SKM-1 (cell line): ENCODE data around the gene UBXN6.

Experiments
- DNase-seq: peaks from one replicate; lab custom pipeline; 2025; ENCODE audit not compliant: unreplicated experiment; lab: John Stamatoyannopoulos, UW

Gene UBXN6

GRCh38 chr19:4443188-4443587 lies 14.4 kb downstream of the UBXN6 start:
- no peak for DNase-seq

DNA sequence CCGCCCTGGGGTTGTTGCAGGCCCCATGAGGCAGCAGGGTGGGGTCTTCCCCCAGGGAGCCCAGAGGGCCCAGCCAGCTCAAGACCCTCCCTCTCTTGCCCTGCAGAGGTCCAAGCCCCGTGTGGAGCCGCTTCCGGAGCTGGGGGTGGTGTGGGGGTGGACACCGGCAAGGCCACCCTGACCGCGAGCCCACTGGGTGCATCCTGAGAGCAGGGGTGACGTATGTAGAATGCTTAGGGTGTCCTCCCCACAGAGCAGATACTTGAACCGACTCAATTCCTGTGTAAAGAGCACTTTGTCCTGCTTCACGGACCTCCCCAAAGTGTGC lies 14.8 kb downstream of the UBXN6 start:
- DNase-seq, result no peak

DNA sequence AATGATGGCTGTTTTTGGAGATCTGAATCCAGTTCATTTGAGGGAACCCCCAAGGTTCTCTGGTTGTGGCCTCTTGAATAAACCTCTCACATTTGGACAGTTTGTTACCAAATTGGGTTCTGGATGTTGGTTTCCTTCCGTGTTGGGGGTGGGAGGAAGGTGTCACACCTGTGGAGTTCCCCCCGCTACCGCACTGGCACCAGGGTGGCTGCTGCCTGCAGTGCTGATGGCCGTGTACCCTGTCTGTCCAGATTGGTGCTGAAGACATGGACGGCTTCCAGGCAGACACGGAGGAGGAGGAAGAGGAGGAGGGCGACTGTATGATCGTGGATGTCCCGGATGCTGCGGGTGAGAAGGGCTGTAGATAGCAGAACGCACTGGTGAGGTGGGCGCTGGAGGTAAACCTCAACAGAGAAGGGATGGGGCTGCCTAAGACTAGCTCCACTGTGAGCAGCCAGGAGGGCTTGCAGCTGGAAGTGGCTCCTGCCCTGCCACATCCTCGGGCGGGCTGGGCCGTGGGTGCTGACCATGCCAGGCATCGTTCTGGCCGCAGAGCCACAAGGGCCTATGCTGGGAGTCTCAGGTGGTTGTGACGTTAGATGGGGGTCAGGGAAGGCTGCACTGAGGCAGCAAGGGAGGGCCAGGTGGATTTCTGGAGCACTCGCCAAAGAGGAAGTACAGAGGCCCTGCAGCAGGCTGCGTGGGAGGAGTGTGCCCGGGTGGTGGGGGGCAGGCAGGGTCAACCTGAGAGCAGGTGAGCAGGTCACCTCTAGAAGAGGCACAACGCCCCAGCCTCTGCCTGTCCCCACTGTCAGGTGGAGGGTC lies 15.4 kb downstream of the UBXN6 start:
- DNase-seq, result peak; percentile 27

GRCh38 chr19:4439243-4439642 lies 18.4 kb downstream of the UBXN6 start:
- no peak for DNase-seq

GRCh38 chr19:4437103-4437502 lies 20.5 kb downstream of the UBXN6 start:
- no peak for DNase-seq

- no peak for DNase-seq
Measured at GRCh38 chr19:4436231-4436630, 21.4 kb downstream of the UBXN6 start.

- no peak for DNase-seq
Measured at GRCh38 chr19:4434391-4434790, 23.2 kb downstream of the UBXN6 start.

DNA sequence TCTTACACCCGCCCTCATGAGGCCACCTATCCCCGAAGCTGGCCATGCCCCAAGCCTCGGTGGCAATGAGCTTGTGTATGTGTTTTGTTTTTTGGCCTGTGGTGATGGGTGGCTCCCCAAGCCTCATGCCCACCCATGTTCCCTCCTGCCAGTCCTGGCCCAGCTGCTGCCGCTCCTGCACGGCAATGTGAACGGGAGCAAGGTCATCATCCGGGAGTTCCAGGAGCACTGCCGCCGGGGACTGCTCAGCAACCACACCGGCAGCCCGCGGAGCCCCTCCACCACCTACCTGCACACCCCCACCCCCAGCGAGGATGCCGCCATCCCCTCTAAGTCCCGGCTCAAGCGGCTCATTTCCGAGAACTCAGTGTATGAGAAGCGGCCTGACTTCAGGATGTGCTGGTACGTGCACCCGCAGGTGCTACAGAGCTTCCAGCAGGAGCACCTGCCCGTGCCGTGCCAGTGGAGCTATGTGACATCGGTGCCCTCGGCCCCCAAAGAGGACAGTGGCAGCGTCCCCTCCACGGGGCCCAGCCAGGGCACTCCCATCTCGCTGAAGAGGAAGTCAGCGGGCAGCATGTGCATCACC lies 24.6 kb downstream of the UBXN6 start:
- DNase-seq, result no peak

DNA sequence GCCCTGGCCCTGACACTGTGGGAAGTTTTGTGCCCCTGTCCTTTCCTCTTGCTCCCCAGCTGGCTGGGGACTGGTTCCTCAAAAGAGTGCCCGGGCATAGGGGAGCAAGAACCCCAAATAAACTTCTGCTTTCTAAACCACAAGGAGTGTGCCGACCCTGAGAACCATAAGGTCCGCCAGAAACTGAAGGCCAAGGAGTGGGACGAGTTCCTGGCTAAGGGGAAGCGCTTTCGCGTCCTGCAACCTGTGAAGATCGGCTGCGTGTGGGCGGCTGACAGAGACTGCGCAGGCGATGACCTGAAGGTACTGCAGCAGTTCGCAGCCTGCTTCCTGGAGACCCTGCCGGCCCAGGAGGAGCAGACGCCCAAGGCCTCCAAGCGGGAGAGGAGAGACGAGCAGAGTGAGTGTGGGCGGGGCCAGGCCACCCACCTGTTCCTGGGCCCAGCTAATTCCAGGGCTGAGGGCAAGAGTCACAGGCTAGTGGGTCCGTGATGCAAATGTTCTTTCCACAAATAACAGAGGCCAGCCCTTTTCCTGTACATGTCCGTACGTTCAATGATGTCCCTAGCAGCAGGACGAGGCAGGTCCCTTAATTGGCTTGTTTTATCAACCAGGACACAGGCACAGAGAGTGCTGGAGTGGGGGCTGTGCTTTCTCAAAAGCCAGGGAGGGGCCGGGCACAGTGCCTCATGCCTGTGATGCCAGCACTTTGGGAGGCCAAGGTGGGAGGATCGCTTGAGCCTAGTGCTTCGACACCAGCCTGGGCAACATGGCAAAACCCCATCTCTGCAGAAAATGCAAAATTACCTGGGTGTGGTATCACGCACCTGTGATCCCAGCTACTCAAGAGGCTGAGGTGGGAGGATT lies 25.6 kb downstream of the UBXN6 start:
- DNase-seq, result peak; percentile 16

DNA sequence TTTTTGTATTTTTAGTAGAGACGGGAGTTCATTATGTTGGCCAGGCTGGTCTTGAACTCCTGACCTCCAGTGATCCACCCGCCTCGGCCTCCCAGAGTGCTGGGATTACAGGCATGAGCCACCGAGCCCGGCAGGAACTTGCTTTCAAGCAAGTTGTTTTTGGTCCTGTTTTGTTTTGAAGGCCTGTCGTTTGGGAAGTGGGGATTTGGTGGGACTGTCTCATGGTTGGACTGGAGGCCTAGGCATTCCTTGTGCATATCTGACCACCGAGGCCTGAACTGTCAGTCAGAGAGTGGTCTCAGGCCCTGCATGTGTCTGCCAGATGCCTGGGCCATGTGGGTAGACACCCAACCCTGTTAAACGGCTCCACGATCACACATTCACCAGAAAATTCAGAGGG lies 26.3 kb downstream of the UBXN6 start:
- DNase-seq, result no peak

- DNase-seq, result peak; percentile 16
Measured at GRCh38 chr19:4430760-4431159, 26.8 kb downstream of the UBXN6 start.

DNA sequence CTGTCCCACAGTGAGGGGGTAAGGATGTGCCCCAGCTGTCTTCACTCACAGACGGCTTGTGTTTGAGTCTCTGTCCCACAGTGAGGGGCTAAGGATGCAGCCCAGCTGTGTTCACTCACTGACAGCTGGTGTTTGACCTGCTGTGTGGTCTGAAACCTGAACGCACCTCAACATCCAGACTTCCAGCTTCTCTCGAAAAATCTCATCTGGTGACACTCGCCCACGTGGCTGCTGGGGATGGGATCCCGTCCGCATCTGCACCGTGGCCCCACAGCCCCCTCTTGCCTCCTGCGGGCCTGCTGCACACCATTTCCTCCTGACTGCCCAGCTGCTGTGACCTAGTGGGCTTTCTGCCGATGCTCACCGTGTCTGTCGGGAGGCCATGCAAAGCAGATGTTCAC lies 27.8 kb downstream of the UBXN6 start:
- no peak for DNase-seq

GRCh38 chr19:4429256-4429655 lies 28.3 kb downstream of the UBXN6 start:
- DNase-seq, result no peak

GRCh38 chr19:4428326-4428975 lies 29.1 kb downstream of the UBXN6 start:
- DNase-seq, result no peak

DNA sequence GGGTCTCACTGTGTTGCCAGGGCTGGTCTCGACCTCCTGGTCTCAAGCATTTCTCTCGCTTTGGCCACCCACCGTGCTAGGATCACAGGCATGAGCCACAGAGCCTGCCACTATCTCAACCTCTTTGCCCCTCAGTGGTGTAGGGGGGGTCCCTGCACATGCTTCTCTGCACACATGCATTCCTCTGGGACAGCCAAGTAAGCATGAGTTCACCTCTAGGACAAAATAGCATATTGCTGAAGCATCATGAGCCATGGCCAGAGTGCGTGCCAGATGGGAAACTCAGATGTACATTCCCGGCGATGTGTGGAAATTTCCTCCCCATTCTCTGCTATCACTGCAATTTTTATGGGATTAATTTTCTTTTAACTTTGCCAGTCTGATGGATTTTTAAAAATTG lies 32.1 kb downstream of the UBXN6 start:
- DNase-seq, result no peak

- DNase-seq, result no peak
Measured at GRCh38 chr19:4423416-4424126, 34.0 kb downstream of the UBXN6 start.

GRCh38 chr19:4416268-4416667 lies 41.3 kb downstream of the UBXN6 start:
- DNase-seq, result no peak

DNA sequence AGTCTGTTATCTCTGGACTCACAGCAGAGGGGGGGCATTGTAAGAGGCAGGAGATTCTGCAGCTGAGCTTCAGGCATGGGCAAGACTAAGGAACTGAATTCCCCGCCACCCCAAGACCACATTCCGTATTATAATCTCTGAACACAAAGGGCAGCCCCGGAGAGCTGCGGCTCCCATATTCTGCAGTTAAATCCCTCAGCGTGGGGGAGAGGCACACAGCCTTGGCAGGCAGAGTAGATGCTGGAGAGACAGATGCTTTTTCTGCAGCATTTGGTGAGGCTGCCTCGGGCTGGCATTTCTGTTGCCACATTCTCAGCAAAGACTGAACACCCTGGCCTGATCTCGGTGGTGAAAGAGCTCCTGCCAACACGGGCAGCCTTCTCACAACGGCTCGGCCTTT lies 42.2 kb downstream of the UBXN6 start:
- DNase-seq, result no peak

GRCh38 chr19:4414800-4415321 lies 42.7 kb downstream of the UBXN6 start:
- no peak for DNase-seq

GRCh38 chr19:4414144-4414799 lies 43.3 kb downstream of the UBXN6 start:
- DNase-seq, result no peak
